ENCODE measurements around the gene C1QTNF5.

The C1QTNF5 gene

GRCh38 chr11:119373059-119373920 lies 32.6 kb upstream of the C1QTNF5 start:
- DNase-seq, result no peak

- DNase-seq, result no peak
Measured at GRCh38 chr11:119372260-119373058, 31.8 kb upstream of the C1QTNF5 start.

- no peak for DNase-seq
Measured at GRCh38 chr11:119371778-119372182, 31.1 kb upstream of the C1QTNF5 start.

- no peak for DNase-seq
Measured at GRCh38 chr11:119371067-119371601, 30.5 kb upstream of the C1QTNF5 start.

GRCh38 chr11:119370486-119371046 lies 29.9 kb upstream of the C1QTNF5 start:
- DNase-seq, result no peak

GRCh38 chr11:119369132-119369925 lies 28.6 kb upstream of the C1QTNF5 start:
- no peak for DNase-seq

GRCh38 chr11:119368121-119369034 lies 27.7 kb upstream of the C1QTNF5 start:
- DNase-seq, result no peak

- DNase-seq, result no peak
Measured at GRCh38 chr11:119367661-119368120, 27.0 kb upstream of the C1QTNF5 start.

- no peak for DNase-seq
Measured at GRCh38 chr11:119366690-119367620, 26.3 kb upstream of the C1QTNF5 start.

- DNase-seq, result no peak
Measured at GRCh38 chr11:119365071-119365591, 24.4 kb upstream of the C1QTNF5 start.

GRCh38 chr11:119363851-119364590 lies 23.3 kb upstream of the C1QTNF5 start:
- no peak for DNase-seq

- no peak for DNase-seq
Measured at GRCh38 chr11:119363081-119363850, 22.6 kb upstream of the C1QTNF5 start.

- no peak for DNase-seq
Measured at GRCh38 chr11:119362741-119363080, 22.0 kb upstream of the C1QTNF5 start.

GRCh38 chr11:119361941-119362725 lies 21.4 kb upstream of the C1QTNF5 start:
- DNase-seq, result no peak

GRCh38 chr11:119361056-119361787 lies 20.5 kb upstream of the C1QTNF5 start:
- DNase-seq, result peak; percentile 35 to 68

GRCh38 chr11:119359365-119360214 lies 18.9 kb upstream of the C1QTNF5 start:
- no peak for DNase-seq
